Hematopoietic multipotent progenitor cell treated with erythropoietin and hydrocortisone succinate and interleukin-3 and kit ligand, for 4 days (in vitro differentiated cells): ENCODE measurements around the gene SRR.

Source experiments
- DNase-seq: peaks from one replicate; pipeline ENCODE4 v3.0.0-alpha.2; 2015

The SRR gene

DNA sequence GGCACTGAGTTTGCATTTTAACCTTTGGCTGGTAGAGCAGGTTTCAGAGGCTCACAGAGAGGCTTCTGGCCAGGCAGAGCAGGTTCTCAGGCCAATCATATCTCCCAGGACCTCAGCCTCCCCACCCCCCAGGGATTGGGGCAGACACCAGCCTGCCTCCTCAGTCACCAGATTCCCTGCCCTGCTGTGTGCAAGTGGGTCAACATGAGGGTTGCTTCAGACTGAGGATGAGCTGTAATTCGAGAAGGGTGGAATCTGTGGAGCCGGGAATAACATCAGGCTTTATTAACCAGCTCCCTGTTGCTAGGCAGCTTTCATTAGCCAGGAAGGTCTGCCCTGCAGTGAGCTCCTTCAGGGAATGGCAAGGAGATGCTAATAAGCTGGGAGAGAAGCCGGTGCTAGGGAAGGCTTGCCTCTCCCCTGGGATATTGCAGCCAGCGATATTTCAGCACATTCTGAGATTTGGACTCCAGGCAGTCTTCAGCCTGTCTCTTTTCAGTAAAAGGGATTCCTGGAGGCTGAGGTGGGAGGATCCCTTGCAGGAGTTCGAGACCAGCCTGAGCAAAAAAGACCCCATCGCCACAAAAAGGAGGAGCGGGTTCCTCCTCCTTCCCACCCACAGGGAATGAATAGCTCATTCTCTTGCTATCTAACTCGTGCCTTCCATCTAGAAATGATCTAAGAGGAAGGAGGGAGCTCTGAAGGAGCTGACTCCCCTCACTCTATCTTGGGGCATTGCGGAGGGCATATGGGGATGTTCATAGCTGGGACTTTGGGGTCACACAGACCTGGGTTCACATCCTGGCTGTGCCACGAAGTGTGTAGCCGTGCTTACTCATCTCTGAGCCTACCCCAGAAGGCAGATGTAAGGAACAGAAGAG lies 44.3 kb downstream of the SRR start:
- no peak for DNase-seq

DNA sequence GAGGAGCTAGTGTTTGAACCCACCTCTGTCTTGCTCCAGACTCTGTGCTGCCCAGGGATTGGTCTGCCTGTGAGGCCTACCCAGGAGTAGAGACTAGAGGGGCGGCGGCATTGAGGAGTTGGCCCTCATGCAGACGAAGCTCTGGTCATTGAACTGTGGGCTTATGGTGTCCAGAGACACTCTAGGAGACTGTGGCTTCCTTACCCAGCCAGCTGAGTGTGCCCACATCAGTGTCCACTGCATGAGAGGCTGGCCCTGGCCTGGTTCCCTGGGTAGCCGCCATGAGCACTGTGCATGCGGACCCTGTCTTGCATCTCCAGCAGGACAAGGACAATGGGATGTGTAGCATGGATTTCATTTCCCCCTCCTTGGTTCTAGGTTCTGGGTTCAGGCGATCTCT lies 47.5 kb downstream of the SRR start:
- DNase-seq = no peak

DNA sequence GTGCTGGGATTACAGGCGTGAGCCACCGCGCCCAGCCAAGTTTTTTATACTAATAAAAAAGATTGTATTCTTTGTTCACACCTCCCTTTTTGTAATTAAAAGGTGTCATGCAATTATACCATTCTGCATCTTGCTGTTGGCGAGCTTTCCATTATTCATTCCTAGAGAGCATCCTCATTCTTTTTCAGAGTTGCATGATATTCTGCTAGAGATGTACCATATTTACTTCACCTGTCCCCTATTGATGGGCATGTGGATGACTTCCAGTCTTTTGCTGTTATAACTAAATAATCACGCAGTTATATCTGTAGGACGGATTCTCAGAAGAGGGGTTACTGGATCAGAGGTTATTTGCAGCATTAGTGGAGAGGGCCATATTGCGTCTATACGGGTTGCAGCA lies 50.6 kb downstream of the SRR start:
- DNase-seq = no peak

DNA sequence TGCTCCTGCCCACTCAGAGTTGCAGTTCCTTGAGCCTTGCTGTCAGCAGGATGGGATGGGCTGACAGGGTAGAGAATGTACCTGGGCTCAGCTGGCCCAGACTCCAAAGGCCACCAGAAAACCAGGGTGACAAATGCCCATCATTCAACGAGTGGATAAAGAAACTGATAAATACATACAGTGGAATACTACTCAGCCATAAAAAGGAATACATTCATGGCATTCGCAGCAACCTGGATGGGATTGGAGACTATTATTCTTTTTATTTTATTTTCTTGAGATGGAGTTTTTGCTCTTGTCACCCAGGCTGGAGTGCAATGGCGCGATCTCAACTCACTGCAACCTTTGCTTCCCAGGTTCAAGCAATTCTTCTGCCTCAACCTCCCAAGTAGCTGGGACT lies 53.5 kb downstream of the SRR start:
- DNase-seq = no peak

DNA sequence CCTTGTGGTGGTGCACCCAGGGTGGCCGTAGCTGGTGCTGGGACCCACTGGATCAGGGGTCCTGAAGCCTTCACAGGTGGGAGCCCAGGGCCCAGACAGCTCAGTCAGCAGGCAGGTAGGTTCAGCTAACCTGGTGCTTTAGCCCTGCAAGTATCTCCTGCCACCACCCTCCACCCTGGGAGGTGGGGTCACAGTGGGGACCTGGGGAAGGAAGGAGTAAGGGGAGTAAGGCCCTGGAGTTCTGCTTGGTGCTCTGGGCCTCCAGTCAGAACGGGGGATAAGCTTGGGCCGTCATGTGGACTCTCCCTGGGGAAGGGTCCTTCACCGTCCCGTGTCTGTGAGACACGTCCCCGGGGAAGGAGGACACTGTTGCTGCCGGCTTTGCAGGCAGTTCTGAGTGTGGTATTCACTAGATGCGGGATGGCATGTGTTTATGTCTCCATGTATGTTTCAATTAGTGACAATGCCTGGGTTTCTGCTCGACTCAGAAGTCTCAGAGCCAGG lies 54.2 kb downstream of the SRR start:
- no peak for DNase-seq

DNA sequence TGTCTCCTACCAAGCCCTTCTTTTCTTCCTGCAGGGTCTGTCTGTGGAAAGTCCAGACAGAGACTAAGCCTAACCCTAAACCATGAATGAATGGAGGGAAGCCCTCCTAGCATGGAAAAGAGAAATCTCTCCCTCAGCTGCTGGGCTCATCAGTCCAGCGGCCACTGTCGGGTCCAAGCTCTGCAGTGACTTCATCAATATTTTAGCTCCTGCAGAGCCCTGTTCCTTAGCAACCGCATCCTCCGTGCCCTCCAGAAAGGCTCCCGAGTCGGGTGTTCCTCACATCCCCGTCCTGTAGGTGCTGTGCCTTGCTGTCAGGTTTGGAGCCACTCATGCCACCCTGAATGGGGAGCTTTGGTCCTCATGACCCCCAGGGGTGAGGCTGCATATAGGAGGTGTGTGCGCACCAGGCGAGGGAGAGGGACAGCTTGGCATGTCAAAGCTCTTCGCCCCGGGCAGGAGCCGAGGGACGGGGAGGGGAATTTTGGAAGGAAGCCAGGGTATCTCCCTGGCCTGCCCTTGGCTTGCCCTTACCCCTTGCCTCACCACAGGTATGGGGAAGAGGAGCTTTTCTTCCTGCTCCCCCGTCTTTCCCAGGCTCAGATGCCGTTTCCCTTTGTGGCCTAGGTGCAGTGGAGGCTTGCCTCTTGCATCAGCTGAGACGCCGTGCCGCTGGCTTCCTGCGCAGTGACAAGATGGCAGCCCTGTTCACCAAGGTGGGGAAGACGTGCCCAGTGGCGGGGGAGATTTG lies 57.4 kb downstream of the SRR start:
- no peak for DNase-seq

DNA sequence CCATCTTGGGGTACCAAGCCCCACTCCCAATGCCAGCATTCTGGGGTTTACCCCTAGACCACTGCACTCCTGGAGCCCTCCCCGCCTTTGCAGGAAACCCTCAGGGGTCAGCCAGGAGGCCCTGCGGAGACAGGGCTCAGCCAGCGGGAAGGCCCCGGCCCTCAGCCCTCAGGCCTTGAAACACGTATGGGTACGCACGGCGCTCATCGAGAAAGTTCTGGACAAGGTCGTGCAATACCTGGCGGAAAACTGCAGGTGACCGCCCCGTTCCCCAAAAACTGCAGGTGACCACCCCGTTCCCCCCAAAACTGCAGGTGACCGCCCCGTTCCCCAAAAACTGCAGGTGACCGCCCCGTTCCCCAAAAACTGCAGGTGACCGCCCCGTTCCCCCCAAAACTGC lies 58.3 kb downstream of the SRR start:
- no peak for DNase-seq

DNA sequence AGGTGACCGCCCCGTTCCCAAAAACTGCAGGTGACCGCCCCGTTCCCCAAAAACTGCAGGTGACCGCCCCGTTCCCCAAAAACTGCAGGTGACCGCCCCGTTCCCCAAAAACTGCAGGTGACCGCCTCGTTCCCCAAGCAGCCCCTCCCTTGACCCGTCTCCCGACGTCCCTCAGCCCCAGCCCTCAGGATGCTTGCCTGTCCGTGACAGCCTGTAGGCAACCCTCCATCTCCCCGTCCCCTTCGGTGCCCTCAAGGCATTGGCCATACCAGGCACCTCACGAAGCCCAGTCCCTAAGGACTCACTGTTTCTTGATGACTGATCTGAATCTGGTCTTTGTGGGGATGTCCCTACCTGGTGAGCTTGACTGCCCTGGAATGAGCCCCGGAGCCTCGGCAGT lies 58.7 kb downstream of the SRR start:
- DNase-seq = no peak

DNA sequence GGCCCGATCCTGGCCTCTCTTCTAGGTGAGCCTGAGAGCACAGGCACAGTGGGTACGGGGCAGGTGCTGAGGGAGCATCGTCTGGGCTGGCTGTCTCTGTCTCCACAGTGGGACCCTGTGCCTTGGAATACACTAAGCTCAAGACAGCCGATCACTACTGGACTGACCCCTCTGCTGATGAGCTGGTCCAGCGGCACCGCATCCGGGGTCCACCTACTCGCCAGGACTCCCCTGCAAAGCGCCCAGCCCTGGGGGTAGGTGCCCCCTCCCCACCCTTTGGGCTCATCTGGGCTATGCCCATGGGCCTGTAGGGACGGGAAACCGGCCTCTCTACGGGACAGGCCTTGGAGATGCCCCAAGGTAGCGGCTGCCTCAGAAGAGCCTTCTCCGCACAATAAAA lies 59.1 kb downstream of the SRR start:
- no peak for DNase-seq

DNA sequence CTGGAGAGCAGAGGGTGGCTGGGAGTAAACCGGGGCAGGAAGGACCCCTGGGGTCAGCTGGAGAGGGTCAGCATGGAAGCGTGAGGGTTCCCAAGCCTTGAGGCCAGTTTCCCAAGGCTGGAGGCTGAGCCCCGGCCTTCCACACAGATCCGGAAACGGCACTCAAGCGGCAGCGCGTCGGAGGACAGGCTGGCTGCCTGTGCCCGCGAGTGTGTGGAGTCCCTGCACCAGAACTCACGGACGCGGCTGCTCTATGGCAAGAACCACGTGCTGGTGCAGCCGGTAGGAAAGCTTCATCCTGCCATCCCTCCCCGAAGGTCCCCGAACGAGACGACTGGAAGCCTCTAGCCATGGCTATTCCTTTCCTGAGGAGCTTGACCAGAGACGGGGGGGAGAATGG lies 59.6 kb downstream of the SRR start:
- DNase-seq = no peak

DNA sequence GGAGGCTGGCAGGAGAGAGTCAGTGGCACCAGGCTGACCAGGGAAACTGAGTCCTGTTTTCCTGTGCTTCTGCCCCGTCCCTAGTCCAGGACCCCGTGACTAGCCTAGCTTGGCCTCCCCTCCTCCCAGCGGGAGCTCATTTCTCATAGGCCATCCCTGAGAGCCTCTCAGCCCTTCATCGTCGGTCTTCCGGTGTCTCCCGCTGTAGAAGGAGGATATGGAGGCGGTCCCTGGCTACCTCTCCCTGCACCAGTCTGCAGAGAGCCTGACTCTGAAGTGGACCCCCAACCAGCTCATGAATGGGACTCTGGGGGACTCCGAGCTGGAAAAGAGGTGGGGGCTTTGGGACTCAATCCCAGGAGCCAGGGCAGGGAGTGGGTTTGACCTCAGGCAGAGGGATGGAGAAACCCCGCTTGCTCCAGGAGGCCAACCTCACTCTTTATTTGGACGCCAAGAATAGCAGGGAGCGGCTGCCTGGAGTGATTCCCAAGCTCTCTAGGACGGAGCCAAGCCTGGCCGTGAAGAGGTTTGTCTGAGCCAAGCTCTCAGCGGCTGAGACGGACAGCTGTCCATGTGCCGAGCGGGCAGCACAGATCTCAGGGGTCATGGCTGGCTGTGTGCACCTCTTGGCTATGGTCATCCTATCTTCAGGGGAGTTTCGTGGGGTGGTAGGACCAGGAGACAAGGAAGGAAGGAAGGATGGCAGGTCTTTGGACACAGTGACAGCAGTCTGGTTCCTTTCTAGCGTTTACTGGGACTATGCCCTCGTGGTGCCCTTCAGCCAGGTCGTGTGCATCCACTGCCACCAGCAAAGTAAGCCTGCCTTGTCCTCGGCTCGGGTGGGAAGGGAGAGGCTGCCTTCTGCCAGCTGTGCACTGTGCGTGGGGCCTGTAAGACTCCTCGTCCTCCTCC lies 60.4 kb downstream of the SRR start:
- no peak for DNase-seq

DNA sequence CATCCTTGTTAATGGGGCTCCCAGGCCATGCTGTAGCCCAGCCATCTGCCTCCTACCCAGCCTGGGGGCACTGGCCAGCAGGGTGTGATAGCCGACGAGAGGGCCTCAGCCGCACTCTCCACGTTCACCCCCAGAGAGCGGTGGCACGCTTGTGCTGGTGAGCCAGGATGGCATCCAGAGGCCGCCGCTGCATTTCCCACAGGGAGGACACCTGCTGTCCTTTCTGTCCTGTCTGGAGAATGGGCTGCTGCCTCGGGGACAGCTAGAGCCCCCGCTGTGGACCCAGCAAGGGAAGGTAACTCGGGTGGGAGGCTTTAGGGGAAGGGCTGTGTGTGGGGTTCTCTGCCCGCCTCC lies 61.0 kb downstream of the SRR start:
- no peak for DNase-seq

DNA sequence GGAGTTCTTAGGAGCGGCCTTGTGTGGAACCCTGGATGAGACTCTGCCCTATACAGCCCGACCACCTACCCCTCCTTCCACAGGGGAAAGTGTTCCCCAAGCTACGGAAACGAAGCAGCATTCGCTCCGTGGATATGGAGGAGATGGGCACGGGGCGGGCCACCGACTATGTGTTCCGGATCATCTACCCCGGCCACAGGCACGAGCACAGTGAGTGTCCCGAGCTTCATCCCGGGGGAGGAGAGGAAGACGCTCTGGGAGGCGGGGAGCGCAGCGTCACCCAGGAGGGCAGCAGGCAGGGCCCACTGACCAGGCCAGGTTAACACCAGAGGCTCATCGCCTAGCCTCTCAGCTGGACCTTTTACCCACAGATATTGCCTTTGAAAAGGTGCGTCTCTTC lies 61.4 kb downstream of the SRR start:
- no peak for DNase-seq

DNA sequence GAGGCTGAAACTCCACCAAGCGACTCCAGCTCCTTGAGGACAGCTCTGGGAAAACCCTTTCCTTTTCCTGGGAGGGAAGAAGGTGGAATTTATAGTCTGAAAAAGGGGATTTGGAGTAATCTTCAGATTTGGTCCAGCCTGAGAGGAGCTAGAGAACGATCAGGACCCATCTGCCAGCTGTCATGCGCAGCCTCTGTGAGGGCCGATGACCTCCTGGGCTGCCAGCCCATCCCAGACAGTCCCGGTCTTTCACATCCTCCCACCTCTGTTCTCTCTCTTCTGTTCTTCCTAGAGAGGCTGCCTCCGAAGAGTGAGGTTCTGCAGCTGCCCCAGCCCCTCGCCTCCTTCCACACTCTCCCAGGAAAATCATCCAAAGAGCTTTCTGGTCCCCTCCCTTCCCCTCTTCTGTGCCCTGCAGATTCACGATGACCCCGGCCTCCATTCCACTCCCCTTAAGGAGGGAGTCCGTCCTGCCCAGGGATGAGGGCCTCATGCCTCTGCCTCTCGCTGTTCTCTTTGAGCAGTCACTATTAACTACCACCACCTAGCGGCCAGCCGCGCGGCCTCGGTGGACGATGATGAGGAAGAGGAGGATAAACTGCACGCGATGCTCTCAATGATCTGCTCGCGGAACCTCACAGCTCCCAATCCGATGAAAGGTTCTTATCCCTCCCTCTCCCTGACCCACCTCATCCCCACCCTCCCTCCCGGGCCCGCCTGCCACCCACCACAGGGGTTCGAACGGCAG lies 63.2 kb downstream of the SRR start:
- no peak for DNase-seq

DNA sequence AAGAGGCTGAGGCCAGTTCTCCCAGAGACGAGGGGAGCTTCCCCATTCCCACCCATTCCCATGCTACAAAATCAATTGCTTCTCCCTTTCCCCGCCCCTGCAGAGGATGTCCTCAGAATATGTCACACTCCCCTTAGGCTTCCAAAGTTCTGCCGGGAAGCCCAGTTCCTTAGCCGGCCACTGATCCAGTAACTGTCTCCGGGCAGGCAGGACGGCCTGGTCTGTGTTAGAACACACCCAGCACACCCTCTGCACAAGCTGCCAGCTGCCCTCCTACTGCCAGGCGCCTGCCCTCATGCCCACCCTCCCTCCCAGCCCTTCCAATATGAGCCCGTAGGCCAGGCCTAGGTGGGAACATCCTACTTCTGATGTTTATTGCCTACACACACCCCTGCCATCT lies 64.6 kb downstream of the SRR start:
- DNase-seq = no peak

DNA sequence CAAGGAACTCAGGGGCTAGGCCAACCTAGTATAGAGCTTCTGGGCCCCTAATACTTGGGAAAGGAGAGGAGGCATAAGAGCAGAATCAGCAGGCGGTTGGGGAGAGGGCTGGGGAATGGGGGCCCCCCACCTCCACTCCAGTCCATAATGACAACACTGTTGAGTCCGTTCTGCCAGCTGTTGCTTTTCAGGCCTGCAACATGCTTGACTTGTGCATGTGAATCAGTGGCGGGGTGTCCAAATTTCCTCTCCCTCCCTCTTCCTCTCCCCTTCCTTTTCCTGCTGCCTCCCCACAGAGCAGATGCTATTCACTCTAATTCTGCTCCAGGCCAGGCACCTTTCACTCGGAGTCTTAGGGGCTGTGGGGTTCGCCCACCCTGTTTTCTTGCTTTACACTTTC lies 65.3 kb downstream of the SRR start:
- no peak for DNase-seq

DNA sequence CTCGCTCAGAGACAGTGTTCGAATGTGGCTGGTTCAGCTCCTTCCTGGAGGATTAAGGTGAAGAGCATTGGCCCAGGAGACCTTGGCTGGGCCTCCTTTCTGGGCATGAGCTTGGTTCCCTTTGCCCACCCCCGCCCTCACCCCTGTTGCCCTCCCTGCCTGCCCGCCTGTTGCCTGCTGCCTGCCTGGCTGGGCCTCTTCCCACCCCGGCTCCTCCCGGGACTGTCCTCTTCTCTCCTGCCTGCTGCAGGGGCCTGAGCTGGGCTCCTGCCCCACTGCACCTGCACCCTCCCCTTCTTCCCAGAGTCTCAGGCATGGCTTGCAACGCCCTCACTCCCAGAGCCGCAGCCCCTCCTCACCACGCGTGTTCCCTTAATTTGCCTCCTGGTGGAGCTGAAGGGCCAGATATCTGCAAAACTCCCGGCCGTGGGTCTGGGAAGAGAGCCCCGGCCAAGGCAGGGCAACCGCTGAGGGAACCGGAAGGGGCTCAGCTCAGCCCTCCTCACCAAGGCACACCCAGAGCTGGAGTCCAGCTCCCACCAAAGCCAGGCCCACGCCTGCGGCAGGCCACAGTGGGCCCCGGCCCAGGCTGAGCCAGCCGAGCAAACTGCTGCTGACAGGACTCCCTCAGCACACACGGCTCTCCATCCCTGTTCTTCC lies 65.9 kb downstream of the SRR start:
- peak; percentile 17 for DNase-seq

DNA sequence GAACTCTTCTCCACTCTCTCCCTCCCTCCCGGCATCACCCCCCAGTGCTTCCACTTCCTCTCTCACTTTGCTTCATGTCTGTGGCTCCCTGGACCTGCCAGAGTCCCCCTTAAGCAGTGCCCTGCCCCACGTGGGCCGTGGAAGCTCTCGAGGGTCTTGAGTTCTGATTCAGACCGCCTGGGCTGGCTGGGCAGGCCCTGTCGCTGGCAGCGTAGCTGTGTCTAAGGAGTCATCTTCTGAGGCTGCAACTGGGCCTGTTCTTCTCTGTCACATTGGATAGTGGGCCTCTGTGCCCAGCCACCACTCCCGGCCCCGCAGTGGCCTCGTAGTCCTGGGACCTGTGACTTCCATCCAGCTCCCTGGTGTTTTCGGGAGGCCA lies 66.5 kb downstream of the SRR start:
- no peak for DNase-seq

DNA sequence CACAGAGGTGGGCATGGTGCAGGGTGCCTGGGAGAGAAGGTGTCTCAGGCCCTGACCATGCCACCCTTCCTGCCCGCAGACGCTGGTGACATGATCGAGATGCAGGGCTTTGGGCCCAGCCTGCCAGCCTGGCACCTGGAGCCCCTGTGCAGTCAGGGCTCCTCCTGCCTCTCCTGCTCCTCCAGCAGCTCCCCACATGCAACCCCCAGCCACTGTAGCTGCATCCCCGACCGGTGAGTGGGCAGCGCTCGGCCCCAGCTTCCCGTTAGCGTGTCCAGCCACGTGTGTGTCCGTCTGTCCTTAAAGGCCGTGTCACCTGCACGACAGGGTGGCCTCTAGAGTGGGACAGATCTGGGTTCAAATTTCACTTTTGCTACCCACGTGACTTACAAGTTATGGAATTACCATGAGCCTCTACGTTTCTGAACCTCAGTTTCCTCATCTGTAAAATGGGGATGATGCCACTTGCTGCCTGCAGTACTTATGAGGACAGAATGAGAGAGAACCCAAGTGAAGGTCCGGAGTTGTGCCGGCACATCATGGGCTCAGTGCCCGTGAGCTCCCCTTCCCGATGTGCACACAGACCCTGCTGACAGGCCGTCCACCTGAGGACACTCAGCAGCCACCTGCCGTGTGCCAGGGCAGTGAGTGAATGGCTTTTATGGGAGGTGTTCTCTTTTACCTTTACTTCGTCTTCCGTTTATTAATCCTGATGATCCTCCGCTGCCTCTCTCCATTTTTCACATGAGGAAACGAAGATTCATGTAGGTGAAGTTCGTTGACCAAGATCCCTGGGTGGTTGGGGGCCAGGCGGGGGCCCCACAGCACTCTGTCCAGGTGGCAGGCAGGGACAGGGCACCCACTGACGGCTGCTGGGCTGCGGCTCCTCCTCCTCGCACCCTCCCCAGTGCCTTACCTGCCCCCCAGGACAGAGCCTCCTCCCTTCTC lies 67.7 kb downstream of the SRR start:
- DNase-seq = no peak

DNA sequence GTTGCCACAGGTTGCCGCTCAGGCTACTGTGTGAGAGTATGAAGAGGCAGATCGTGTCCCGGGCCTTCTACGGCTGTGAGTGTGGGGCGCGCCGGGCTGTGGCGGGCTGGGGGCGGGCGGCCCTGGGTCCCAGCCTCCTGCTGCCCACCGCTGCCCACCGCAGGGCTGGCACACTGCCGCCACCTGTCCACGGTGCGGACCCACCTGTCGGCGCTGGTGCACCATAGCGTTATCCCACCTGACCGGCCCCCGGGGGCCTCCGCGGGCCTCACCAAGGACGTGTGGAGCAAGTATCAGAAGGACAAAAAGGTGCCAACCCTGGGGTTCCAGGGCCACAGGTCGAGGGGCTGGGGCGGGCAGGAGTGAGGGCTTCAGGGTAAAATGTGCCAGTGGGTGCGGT lies 68.4 kb downstream of the SRR start:
- no peak for DNase-seq

DNA sequence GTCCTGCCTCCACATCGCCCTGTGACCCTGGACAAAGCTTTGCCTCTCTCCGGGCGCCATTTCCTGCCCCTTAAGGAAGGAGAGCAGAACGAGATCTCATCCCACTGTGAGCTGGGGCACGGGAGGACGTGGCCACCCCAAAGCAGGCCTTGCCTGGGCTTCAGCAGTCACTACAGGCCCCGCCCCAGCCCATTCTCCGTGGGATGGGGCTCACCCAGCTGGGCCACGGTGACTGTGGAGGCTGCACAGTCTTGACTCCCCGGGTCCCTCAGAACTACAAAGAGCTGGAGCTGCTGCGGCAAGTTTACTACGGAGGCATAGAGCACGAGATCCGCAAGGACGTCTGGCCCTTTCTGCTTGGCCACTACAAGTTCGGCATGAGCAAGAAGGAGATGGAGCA lies 68.9 kb downstream of the SRR start:
- no peak for DNase-seq
